GM12874 (cell line): Measurements from ENCODE around the gene ITGB1.

Experiments used
- TF ChIP-seq, protein P1 (sequence below): IDR thresholded peaks from 2 replicates; pipeline ENCODE4 v1.5.1; 2011; ENCODE audit warnings: low read depth, mild to moderate bottlenecking, control low read depth, low read length, moderate library complexity; ENCODE audit not compliant: insufficient read depth

ITGB1 gene

DNA sequence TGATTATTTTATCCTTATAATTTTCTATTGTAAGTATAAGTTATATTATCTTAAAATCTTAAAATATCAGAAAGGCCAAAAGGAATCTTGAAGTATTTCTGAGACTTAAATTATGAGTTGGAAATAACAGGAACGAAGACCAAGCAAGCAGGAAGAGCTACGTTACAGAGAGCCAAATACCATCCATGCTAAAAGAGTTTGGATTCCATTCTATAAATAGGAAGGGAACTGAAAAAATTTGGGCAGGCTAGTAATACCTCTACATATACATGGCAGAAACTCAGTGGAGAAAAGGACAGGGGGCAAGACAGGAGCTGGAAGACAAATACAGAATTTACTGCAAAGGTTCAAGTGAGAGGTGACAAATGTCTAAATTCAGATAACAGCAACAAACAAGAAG is 16.7 kb downstream of the ITGB1 start:
- TF ChIP-seq, protein P1, sequence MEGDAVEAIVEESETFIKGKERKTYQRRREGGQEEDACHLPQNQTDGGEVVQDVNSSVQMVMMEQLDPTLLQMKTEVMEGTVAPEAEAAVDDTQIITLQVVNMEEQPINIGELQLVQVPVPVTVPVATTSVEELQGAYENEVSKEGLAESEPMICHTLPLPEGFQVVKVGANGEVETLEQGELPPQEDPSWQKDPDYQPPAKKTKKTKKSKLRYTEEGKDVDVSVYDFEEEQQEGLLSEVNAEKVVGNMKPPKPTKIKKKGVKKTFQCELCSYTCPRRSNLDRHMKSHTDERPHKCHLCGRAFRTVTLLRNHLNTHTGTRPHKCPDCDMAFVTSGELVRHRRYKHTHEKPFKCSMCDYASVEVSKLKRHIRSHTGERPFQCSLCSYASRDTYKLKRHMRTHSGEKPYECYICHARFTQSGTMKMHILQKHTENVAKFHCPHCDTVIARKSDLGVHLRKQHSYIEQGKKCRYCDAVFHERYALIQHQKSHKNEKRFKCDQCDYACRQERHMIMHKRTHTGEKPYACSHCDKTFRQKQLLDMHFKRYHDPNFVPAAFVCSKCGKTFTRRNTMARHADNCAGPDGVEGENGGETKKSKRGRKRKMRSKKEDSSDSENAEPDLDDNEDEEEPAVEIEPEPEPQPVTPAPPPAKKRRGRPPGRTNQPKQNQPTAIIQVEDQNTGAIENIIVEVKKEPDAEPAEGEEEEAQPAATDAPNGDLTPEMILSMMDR = no peak

DNA sequence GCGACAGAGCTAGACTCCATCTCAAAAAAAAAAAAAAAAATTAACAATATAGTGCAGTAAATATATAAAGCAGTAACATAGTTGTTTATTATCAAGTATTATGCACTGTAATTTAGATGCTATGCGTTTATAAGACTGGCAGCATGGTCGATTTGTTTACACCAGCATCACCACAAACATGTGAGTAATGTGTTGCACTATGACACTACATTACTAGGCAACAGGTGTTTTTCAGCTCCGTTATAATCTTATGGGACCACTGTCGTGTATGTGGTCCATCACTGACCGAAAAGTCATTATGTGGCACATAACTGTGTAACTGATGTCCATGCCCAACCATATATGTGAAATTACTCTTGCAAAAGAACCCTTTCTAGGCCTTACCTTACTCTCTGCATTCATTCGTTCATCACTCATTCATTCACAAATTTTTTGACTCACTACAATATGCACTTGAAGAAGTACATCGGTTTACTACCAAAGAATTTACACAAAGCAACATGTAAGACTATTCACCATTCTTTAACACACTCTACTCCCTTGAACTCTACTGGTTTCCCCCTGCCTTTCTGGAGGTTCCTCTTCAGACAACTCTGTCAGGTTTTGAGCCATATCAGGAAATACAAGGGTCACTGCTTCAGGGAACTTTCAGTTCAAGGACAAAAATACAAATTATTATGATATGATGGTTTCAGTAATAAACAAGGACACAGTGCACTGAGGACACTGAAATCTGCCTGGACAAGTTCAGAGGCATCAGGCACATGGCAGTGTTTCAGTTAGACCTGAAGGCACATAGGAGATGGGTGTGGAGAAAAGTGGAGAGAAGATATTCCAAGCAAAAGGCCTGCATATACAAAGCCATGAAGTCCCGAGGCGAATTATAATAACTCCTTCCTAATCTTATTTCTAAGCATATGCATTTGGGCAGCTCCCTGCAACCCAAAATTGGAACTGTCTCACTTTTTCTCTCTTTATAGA is 17.4 kb downstream of the ITGB1 start:
- TF ChIP-seq, protein P1 = no peak

DNA sequence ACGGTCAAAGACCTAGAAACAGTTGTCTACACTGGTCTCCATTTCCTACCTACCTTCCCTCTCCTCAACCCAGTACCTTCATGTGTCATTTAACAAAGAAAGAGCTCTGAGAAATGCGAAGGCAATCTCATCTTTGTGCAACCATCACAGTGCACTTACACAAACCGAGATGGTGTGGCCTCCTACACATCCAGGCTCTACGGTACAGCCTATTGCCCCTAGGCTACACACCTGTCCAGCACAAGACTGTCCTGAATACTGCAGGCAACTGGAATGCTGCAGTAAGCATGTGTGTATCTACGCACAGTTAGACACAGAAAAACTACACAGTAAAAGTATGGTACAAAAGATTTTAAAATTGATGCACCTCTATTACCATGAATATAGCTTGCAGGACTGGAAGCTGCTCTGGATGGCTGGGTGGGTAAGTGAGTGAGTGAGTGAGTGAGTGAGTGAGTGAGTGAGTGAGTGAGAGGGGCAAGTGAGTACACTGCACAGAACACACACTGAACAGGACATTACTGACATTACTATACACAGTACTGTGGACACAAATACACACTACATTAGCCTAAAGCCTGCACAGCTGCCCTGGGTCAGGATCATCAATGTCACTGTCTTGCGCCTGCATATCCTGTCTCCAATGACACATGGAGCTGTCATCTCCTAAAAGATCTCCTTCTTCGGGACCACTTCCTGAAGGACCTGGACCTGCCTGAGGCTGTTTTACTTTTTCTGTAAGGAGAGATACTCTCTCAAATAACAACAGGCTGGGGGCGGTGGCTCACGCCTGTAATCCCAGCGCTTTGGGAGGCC is 18.5 kb downstream of the ITGB1 start:
- TF ChIP-seq, protein P1 = no peak

GRCh38 chr10:32938554-32939061 is 19.4 kb downstream of the ITGB1 start:
- TF ChIP-seq, protein P1 = no peak

GRCh38 chr10:32937911-32938424 is 20.1 kb downstream of the ITGB1 start:
- TF ChIP-seq, protein P1 = no peak

DNA sequence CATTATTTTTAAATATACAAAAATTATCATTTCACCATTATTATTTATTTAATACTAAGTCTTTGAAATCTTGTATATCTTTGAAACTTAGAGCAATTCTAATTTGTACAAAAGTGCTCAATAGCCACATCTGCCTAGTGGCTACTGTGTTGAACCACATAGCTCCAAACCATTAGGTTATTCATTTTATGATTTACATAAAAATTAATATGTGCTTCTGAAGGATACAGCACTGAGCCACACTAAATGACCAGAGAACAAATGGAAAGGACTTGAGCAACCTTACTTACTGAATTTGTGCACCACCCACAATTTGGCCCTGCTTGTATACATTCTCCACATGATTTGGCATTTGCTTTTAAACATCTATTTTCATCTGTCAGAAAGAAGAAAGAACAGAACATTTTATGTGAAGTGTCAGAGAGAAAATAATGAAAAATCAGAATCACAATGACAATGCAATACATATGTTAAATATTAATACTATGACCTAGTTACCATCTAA is 25.8 kb downstream of the ITGB1 start:
- TF ChIP-seq, protein P1 = no peak
